ENCODE data around the gene NFE2. TPM values are rescaled to one million over a fixed set of nuclear protein-coding genes. Genes with fewer than 3 reads are reported as not detected.

Gene NFE2
- total RNA-seq, 3 donors from 2014 or later, result 0.26 to 0.40 (median 0.27) TPM

DNA sequence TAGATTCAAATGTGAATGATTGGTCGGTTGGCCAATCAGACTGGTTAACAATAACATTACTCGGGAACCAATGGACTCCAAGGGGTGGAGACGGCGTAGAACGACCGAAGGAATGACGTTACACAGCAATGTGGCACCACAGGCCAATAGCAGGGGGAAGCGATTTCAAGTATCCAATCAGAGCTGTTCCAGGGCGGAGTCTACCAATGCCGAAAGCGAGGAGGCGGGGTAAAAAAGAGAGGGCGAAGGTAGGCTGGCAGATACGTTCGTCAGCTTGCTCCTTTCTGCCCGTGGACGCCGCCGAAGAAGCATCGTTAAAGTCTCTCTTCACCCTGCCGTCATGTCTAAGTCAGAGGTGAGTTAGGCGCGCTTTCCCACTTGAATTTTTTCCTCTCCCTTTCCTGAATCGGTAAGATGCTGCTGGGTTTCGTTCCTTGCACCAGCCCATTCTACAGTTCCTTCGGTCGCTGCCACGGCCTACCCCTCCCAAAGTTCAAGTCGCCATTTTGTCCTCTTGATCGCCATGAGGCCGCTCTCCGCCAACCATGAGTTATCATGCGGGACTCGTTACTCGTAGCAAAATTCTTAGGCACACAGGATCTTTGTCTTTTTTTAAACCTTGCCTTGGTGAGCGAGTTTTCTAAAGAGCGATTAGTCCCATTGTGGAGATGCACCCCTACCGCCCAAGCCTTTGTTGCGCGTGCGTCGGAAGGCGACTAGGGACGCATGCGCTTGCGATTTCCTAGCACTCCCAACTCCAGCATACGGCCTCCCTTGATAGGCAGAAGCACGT lies 20.2 kb downstream of the NFE2 start, which contains the start of gene HNRNPA1:
Gene HNRNPA1, plus strand, starts transcription at position 259 of the 793 bp plus-strand sequence. Its CDS starts 82 bp downstream, at position 341.
- ATAC-seq (peak; percentile 82 to 84), DNase-seq (peak; percentile 89)
- no peaks in the 10 kb centered on the region for H3K9me3 Mint-ChIP-seq
- H3K36me3 Mint-ChIP-seq (ENCODE audit: insufficient read depth), result no peaks in the 10 kb centered on the region
- peaks cover 49% of the 10 kb centered on the region for H3K4me1 Mint-ChIP-seq (ENCODE audit: low read depth)
- no peaks in the 10 kb centered on the region for H3K27me3 Mint-ChIP-seq (ENCODE audit: low read depth)
- H3K4me3 Mint-ChIP-seq, result no peak within 1 kb of the TSS

- Mint-ChIP-seq H3K4me3 (no peak within 1 kb of the TSS), H3K36me3 (ENCODE audit: insufficient read depth) (no peaks in the 10 kb centered on the region), H3K4me1 (ENCODE audit: low read depth) (peaks cover 47% of the 10 kb centered on the region), H3K27me3 (ENCODE audit: low read depth) (no peaks in the 10 kb centered on the region), H3K9me3 (no peaks in the 10 kb centered on the region)
- ATAC-seq (peak; percentile 75 to 79), DNase-seq (peak; percentile 99)
Observed at GRCh38 chr12:54279632-54280467, 21.0 kb downstream of the NFE2 start, which contains the start of gene CBX5. Gene CBX5, minus strand, starts transcription at chr12:54280122. Its CDS starts 22,472 bp downstream, at chr12:54257650.

- H3K27me3 Mint-ChIP-seq (ENCODE audit: low read depth), result no peaks in the 10 kb centered on the region
- DNase-seq, result no peak
- peaks cover 45% of the 10 kb centered on the region for H3K4me1 Mint-ChIP-seq (ENCODE audit: low read depth)
- H3K4me3 Mint-ChIP-seq, result no peak overlapping the region
- H3K9me3 Mint-ChIP-seq, result no peaks in the 10 kb centered on the region
- no peaks in the 10 kb centered on the region for H3K36me3 Mint-ChIP-seq (ENCODE audit: insufficient read depth)
- ATAC-seq, result peak in 1 of 2 donors; percentile 0
Observed at GRCh38 chr12:54279227-54279631, 21.6 kb downstream of the NFE2 start.

- H3K36me3 Mint-ChIP-seq (ENCODE audit: insufficient read depth), result peaks cover 8% of the 10 kb centered on the region
- peaks cover 37% of the 10 kb centered on the region for H3K4me1 Mint-ChIP-seq (ENCODE audit: low read depth)
- no peaks in the 10 kb centered on the region for H3K27me3 Mint-ChIP-seq (ENCODE audit: low read depth)
- DNase-seq (no peak), ATAC-seq (no peak)
- H3K9me3 Mint-ChIP-seq, result no peaks in the 10 kb centered on the region
- no peak overlapping the region for H3K4me3 Mint-ChIP-seq
Observed at GRCh38 chr12:54277823-54278276, 23.0 kb downstream of the NFE2 start.

DNA sequence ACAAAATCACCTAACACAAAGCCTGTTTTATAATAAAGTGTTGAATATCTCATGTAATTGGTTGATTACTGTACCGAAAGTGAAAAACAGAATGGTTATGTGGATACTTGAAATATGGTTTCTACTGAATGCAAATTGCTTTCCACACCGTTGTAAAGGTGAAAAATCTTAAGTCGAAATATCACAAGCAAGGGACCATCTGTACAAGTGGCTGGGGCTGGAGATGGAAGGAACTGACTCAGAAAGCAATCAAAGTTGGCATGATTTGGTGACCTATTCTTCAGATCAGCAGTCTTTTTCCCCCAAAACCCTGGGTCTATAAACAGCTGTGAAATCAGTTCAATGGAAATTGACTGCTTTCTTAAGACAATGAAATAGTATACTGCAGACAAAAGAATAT lies 24.4 kb downstream of the NFE2 start:
- no peaks in the 10 kb centered on the region for H3K27me3 Mint-ChIP-seq (ENCODE audit: low read depth)
- DNase-seq (no peak), ATAC-seq (no peak)
- peak overlapping the region; percentile 27 for H3K4me3 Mint-ChIP-seq
- H3K9me3 Mint-ChIP-seq, result no peaks in the 10 kb centered on the region
- peaks cover 44% of the 10 kb centered on the region for H3K4me1 Mint-ChIP-seq (ENCODE audit: low read depth)
- peaks cover 8% of the 10 kb centered on the region for H3K36me3 Mint-ChIP-seq (ENCODE audit: insufficient read depth)

GRCh38 chr12:54273981-54274380 lies 26.8 kb downstream of the NFE2 start:
- ATAC-seq (no peak), DNase-seq (no peak)
- H3K4me3 Mint-ChIP-seq, result no peak overlapping the region
- no peaks in the 10 kb centered on the region for H3K27me3 Mint-ChIP-seq (ENCODE audit: low read depth)
- peaks cover 8% of the 10 kb centered on the region for H3K36me3 Mint-ChIP-seq (ENCODE audit: insufficient read depth)
- peaks cover 56% of the 10 kb centered on the region for H3K4me1 Mint-ChIP-seq (ENCODE audit: low read depth)
- H3K9me3 Mint-ChIP-seq, result no peaks in the 10 kb centered on the region

GRCh38 chr12:54272214-54272613 lies 28.6 kb downstream of the NFE2 start:
- no peaks in the 10 kb centered on the region for H3K9me3 Mint-ChIP-seq
- no peak overlapping the region for H3K4me3 Mint-ChIP-seq
- H3K36me3 Mint-ChIP-seq (ENCODE audit: insufficient read depth), result peaks cover 8% of the 10 kb centered on the region
- ATAC-seq, result peak; percentile 75 to 78
- peaks cover 46% of the 10 kb centered on the region for H3K4me1 Mint-ChIP-seq (ENCODE audit: low read depth)
- no peak for DNase-seq
- H3K27me3 Mint-ChIP-seq (ENCODE audit: low read depth), result no peaks in the 10 kb centered on the region

- H3K4me3 Mint-ChIP-seq, result no peak overlapping the region
- DNase-seq, result no peak
- H3K4me1 Mint-ChIP-seq (ENCODE audit: low read depth), result peaks cover 35% of the 10 kb centered on the region
- H3K27me3 Mint-ChIP-seq (ENCODE audit: low read depth), result no peaks in the 10 kb centered on the region
- peaks cover 8% of the 10 kb centered on the region for H3K36me3 Mint-ChIP-seq (ENCODE audit: insufficient read depth)
- ATAC-seq, result peak in 1 of 2 donors; percentile 46
- no peaks in the 10 kb centered on the region for H3K9me3 Mint-ChIP-seq
Observed at GRCh38 chr12:54270345-54270744, 30.5 kb downstream of the NFE2 start.

- H3K27me3 Mint-ChIP-seq (ENCODE audit: low read depth), result no peaks in the 10 kb centered on the region
- peaks cover 21% of the 10 kb centered on the region for H3K4me1 Mint-ChIP-seq (ENCODE audit: low read depth)
- H3K36me3 Mint-ChIP-seq (ENCODE audit: insufficient read depth), result no peaks in the 10 kb centered on the region
- no peak for DNase-seq
- no peak overlapping the region for H3K4me3 Mint-ChIP-seq
- ATAC-seq, result no peak
- no peaks in the 10 kb centered on the region for H3K9me3 Mint-ChIP-seq
Observed at GRCh38 chr12:54266852-54267251, 34.0 kb downstream of the NFE2 start.

- H3K27me3 Mint-ChIP-seq (ENCODE audit: low read depth), result no peaks in the 10 kb centered on the region
- ATAC-seq, result no peak
- no peak for DNase-seq
- no peaks in the 10 kb centered on the region for H3K9me3 Mint-ChIP-seq
- no peaks in the 10 kb centered on the region for H3K36me3 Mint-ChIP-seq (ENCODE audit: insufficient read depth)
- H3K4me3 Mint-ChIP-seq, result no peak overlapping the region
- peaks cover 15% of the 10 kb centered on the region for H3K4me1 Mint-ChIP-seq (ENCODE audit: low read depth)
Observed at GRCh38 chr12:54265364-54265812, 35.4 kb downstream of the NFE2 start.

DNA sequence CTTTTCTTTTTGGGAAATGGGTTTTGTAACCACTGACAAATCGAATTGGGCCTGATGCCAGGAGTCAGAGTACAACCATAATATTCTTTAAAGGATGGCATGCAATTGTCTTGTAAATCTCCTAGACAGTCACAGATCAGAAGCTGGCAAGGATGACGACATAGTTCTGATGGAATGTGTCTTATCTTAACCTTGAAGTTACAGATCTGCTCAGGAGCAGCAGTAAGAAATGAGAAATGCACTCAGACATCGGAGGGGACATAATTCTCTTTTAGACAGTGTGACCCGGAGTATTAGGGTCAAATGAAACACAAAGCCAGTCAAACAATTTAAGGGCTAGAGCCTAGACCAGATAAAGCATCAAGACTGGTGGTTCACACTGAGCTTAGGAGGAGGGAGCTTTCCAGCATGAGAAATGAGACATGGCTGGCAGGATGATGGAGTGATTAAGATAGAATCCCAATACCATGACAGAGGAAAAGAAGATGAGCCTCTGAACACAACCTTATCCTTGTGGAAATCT lies 38.4 kb downstream of the NFE2 start:
- no peak for DNase-seq
- peaks cover 27% of the 10 kb centered on the region for H3K4me1 Mint-ChIP-seq (ENCODE audit: low read depth)
- ATAC-seq, result no peak
- peaks cover 1% of the 10 kb centered on the region for H3K36me3 Mint-ChIP-seq (ENCODE audit: insufficient read depth)
- no peaks in the 10 kb centered on the region for H3K27me3 Mint-ChIP-seq (ENCODE audit: low read depth)
- H3K4me3 Mint-ChIP-seq, result no peak overlapping the region
- H3K9me3 Mint-ChIP-seq, result no peaks in the 10 kb centered on the region

GRCh38 chr12:54261815-54262402 lies 38.9 kb downstream of the NFE2 start:
- H3K36me3 Mint-ChIP-seq (ENCODE audit: insufficient read depth), result peaks cover 4% of the 10 kb centered on the region
- no peaks in the 10 kb centered on the region for H3K9me3 Mint-ChIP-seq
- H3K27me3 Mint-ChIP-seq (ENCODE audit: low read depth), result no peaks in the 10 kb centered on the region
- DNase-seq (no peak), ATAC-seq (no peak)
- no peak overlapping the region for H3K4me3 Mint-ChIP-seq
- peaks cover 27% of the 10 kb centered on the region for H3K4me1 Mint-ChIP-seq (ENCODE audit: low read depth)

GRCh38 chr12:54259194-54260011 lies 41.4 kb downstream of the NFE2 start:
- Mint-ChIP-seq H3K4me3 (peak overlapping the region; percentile 47), H3K36me3 (ENCODE audit: insufficient read depth) (peaks cover 11% of the 10 kb centered on the region), H3K9me3 (no peaks in the 10 kb centered on the region), H3K4me1 (ENCODE audit: low read depth) (peaks cover 27% of the 10 kb centered on the region), H3K27me3 (ENCODE audit: low read depth) (no peaks in the 10 kb centered on the region)
- peak; percentile 79 to 88 for ATAC-seq
- DNase-seq, result peak; percentile 19
